ENCODE data around the gene CCDC28B. TPM values are rescaled to one million over a fixed set of nuclear protein-coding genes. Genes with fewer than 3 reads are reported as not detected.

CCDC28B gene
- total and polyA plus RNA-seq, 8 donors = 7.2 to 31.5 (median 24.4) TPM

- no peak for TF ChIP-seq CTCF (IDR thresholded peaks at IDR 0.05)
- H3K4me1 ChIP-seq = peaks cover 12 to 60% of the 10 kb centered on the region in 2 donors
- intact Hi-C loops (cut with DNase I) = no loop called here
- no peaks in the 10 kb centered on the region for H3K9me3 ChIP-seq
- no peaks in the 10 kb centered on the region for H3K27me3 ChIP-seq
- peak in 1 of 4 donors; percentile 36 for DNase-seq
- peak; percentile 16 for ATAC-seq
- peak within 1 kb of the TSS in 1 of 2 donors; percentile 28 for H3K4me3 ChIP-seq
- H3K27ac ChIP-seq = peak within 1 kb of the TSS; percentile 59 to 75
- no peaks in the 10 kb centered on the region for H3K36me3 ChIP-seq
These were observed 46.5 kb downstream of the CCDC28B start, which contains the start of gene FAM167B for GRCh38 chr1:32246888-32247273. FAM167B (plus strand) TSS chr1:32247222; CDS start chr1:32247422, 200 bp downstream.

- intact Hi-C loops (cut with DNase I) = no loop called here
- Histone ChIP-seq H3K36me3 (no peaks in the 10 kb centered on the region), H3K27ac (peak overlapping the region; percentile 59 to 75), H3K4me1 (peaks cover 10 to 64% of the 10 kb centered on the region in 2 donors), H3K4me3 (peak overlapping the region in 1 of 2 donors; percentile 28), H3K9me3 (no peaks in the 10 kb centered on the region), H3K27me3 (no peaks in the 10 kb centered on the region)
- no peak for TF ChIP-seq CTCF (IDR thresholded peaks at IDR 0.05)
- no peak for ATAC-seq
- DNase-seq = no peak
These were observed 47.1 kb downstream of the CCDC28B start for GRCh38 chr1:32247452-32247851.

GRCh38 chr1:32247983-32248889, 47.8 kb downstream of the CCDC28B start:
- Histone ChIP-seq H3K4me1 (peaks cover 7 to 64% of the 10 kb centered on the region in 2 donors), H3K27me3 (no peaks in the 10 kb centered on the region), H3K4me3 (peak overlapping the region in 1 of 2 donors; percentile 28), H3K36me3 (no peaks in the 10 kb centered on the region), H3K9me3 (no peaks in the 10 kb centered on the region), H3K27ac (peak overlapping the region; percentile 59 to 75)
- ATAC-seq = peak; percentile 92
- TF ChIP-seq CTCF (IDR thresholded peaks at IDR 0.05) = peak; percentile 78 to 94
- peak in 3 of 4 donors; percentile 68 to 97 (median 86) for DNase-seq
- intact Hi-C loops (cut with DNase I) = no loop called here

- Histone ChIP-seq H3K4me1 (peaks cover 7 to 64% of the 10 kb centered on the region in 2 donors), H3K27me3 (no peaks in the 10 kb centered on the region), H3K36me3 (no peaks in the 10 kb centered on the region), H3K9me3 (no peaks in the 10 kb centered on the region), H3K4me3 (no peak overlapping the region), H3K27ac (peak overlapping the region; percentile 73 to 75)
- ATAC-seq (peak; percentile 37), DNase-seq (peak in 2 of 4 donors; percentile 53 to 58)
- intact Hi-C loops (cut with DNase I) = no loop called here
- TF ChIP-seq CTCF (IDR thresholded peaks at IDR 0.05) = no peak
These were observed 49.6 kb downstream of the CCDC28B start for GRCh38 chr1:32249831-32250525.
